IMR-90 (cell line): ENCODE data around the gene MYCBP2. TPM values are rescaled to one million over a fixed set of nuclear protein-coding genes. Genes with fewer than 3 reads are reported as not detected.

Experiments
- ATAC-seq: fragments of 200-7000 bp; cut with Tn5 transposase; 2 replicates; pipeline ENCODE4 v1.9.1; 2020; ENCODE audit warnings: low read depth, mild to moderate bottlenecking, moderate library complexity
- BruUV-seq: library from RNA; stranded (reverse); fragments of 400-500 nt; replicated peaks from 2 replicates; lab custom pipeline; 2021; lab: Mats Ljungman, UMichigan
- CTCF ChIA-PET: fragments of 300-600 bp; formaldehyde crosslinking; extraction: SDS; loops from one replicate; lab custom pipeline; 2021; ENCODE audit warnings: antibody characterized with exemption; lab: Yijun Ruan, JAX
- POLR2A ChIA-PET: fragments of 300-600 bp; sonication (Branson Sonifier 250); formaldehyde crosslinking; loops from one replicate; lab custom pipeline; 2022; ENCODE audit warnings: antibody characterized with exemption; ENCODE audit not compliant: unreplicated experiment; lab: Charles Lee
- DNase-seq: peaks from one replicate; pipeline ENCODE4 v3.0.0; 2013
- H2AFZ ChIP-seq: replicated peaks from 2 replicates; pipeline ENCODE3; 2013; ENCODE audit warnings: low read length, mild to moderate bottlenecking; ENCODE audit not compliant: poor library complexity
- H2AK5ac ChIP-seq: 2 replicates; pipeline ENCODE4 v1.6.1; 2013; ENCODE audit warnings: low read depth, low read length, inconsistent platforms
- H2AK9ac ChIP-seq: replicated peaks from 2 replicates; pipeline ENCODE3; 2013; ENCODE audit warnings: mild to moderate bottlenecking, low read depth, low read length, moderate library complexity; ENCODE audit not compliant: poor library complexity
- H2BK120ac ChIP-seq: 2 replicates; pipeline ENCODE4 v1.6.1; 2013; ENCODE audit warnings: low read depth, low read length, inconsistent platforms
- H2BK15ac ChIP-seq: 3 replicates; pipeline ENCODE4 v1.6.1; 2013; ENCODE audit warnings: low read depth, low read length, inconsistent platforms
- H2BK20ac ChIP-seq: 2 replicates; pipeline ENCODE4 v1.6.1; 2013; ENCODE audit warnings: low read depth, mild to moderate bottlenecking, inconsistent platforms, low read length, moderate library complexity
- H2BK5ac ChIP-seq: 2 replicates; pipeline ENCODE4 v1.6.1; 2013; ENCODE audit warnings: mild to moderate bottlenecking, low read depth, low read length, inconsistent platforms; ENCODE audit not compliant: poor library complexity, severe bottlenecking
- H3K14ac ChIP-seq: replicated peaks from 2 replicates; pipeline ENCODE4 v1.6.1; 2013; ENCODE audit warnings: low read depth, low read length, inconsistent platforms
- H3K18ac ChIP-seq: 2 replicates; pipeline ENCODE4 v1.6.1; 2013; ENCODE audit warnings: low read depth, low read length, control low read depth
- H3K23ac ChIP-seq: 2 replicates; pipeline ENCODE4 v1.6.1; 2013; ENCODE audit warnings: low read depth, low read length, inconsistent platforms
- H3K27ac ChIP-seq: 2 replicates; pipeline ENCODE4 v1.5.1; 2013; ENCODE audit warnings: mild to moderate bottlenecking, control low read depth, low read length; ENCODE audit not compliant: insufficient read depth
- H3K27me3 ChIP-seq: 2 replicates; pipeline ENCODE4 v1.6.1; 2013; ENCODE audit warnings: low read length; ENCODE audit not compliant: control insufficient read depth, insufficient read depth
- H3K36me3 ChIP-seq: 2 replicates; pipeline ENCODE4 v1.6.1; 2013; ENCODE audit warnings: low read length, mixed read lengths; ENCODE audit not compliant: control insufficient read depth, insufficient read depth
- H3K4ac ChIP-seq: 2 replicates; pipeline ENCODE4 v1.6.1; 2013; ENCODE audit warnings: low read depth, low read length, inconsistent platforms
- H3K4me1 ChIP-seq: 2 replicates; pipeline ENCODE4 v1.6.1; 2013; ENCODE audit warnings: low read length, mixed read lengths; ENCODE audit not compliant: control insufficient read depth, insufficient read depth
- H3K4me2 ChIP-seq: 2 replicates; pipeline ENCODE4 v1.6.1; 2013; ENCODE audit warnings: low read depth, mild to moderate bottlenecking, control low read depth, low read length, moderate library complexity
- H3K4me3 ChIP-seq: 2 replicates; pipeline ENCODE4 v1.5.1; 2013; ENCODE audit warnings: low read depth, mild to moderate bottlenecking, control low read depth, low read length, moderate library complexity; ENCODE audit not compliant: insufficient read depth
- H3K56ac ChIP-seq: 2 replicates; pipeline ENCODE4 v1.6.1; 2013; ENCODE audit warnings: low read length, inconsistent platforms; ENCODE audit not compliant: insufficient read depth; ENCODE audit errors: extremely low read depth
- H3K79me1 ChIP-seq, 2 experiments: 2 replicates each; pipeline ENCODE4 v1.6.1; 2013; ENCODE audit warnings: low read length in 2 of 2, inconsistent platforms in 1 of 2, low read depth in 1 of 2
- H3K9ac ChIP-seq: 2 replicates; pipeline ENCODE4 v1.6.1; 2013; ENCODE audit warnings: low read depth, low read length, control low read depth
- H3K9me1 ChIP-seq: 2 replicates; pipeline ENCODE4 v1.6.1; 2013; ENCODE audit warnings: low read length, inconsistent platforms; ENCODE audit not compliant: insufficient read depth
- H3K9me3 ChIP-seq: 2 replicates; pipeline ENCODE4 v1.6.1; 2013; ENCODE audit warnings: low read length; ENCODE audit not compliant: control insufficient read depth, insufficient read depth
- H4K20me1 ChIP-seq: 2 replicates; pipeline ENCODE4 v1.6.1; 2013; ENCODE audit warnings: low read length, inconsistent platforms; ENCODE audit not compliant: insufficient read depth
- H4K5ac ChIP-seq: 2 replicates; pipeline ENCODE4 v1.6.1; 2013; ENCODE audit warnings: mild to moderate bottlenecking, low read depth, low read length, control low read depth
- H4K8ac ChIP-seq, 2 experiments: 2 replicates each; pipeline ENCODE4 v1.6.1; 2013; ENCODE audit warnings: low read depth in 2 of 2, low read length in 2 of 2, control low read depth in 1 of 2, inconsistent platforms in 1 of 2
- H4K91ac ChIP-seq: 2 replicates; pipeline ENCODE4 v1.6.1; 2013; ENCODE audit warnings: low read depth, low read length, inconsistent platforms; ENCODE audit not compliant: insufficient read depth
- BHLHE40 ChIP-seq: fragments of 150-350 bp; IDR thresholded peaks from 2 replicates; pipeline ENCODE4 v1.6.1; 2016; ENCODE audit warnings: mild to moderate bottlenecking, low read depth, low read length
- CHD1 ChIP-seq: IDR thresholded peaks from 2 replicates; pipeline ENCODE4 v1.6.1; 2012; ENCODE audit warnings: low read depth, low read length, improper control_type of control experiment
- MAFK ChIP-seq: IDR thresholded peaks from 2 replicates; pipeline ENCODE4 v1.6.1; 2012; ENCODE audit warnings: low read depth, low read length, improper control_type of control experiment
- MXI1 ChIP-seq: IDR thresholded peaks from 2 replicates; pipeline ENCODE4 v1.6.1; 2012; ENCODE audit warnings: low read depth, mild to moderate bottlenecking, low read length, moderate library complexity, borderline replicate concordance
- NFE2L2 ChIP-seq: fragments of 150-350 bp; IDR thresholded peaks from 2 replicates; pipeline ENCODE4 v1.6.1; 2016; ENCODE audit warnings: low read depth, mild to moderate bottlenecking, low read length
- RAD21 ChIP-seq: IDR thresholded peaks from 2 replicates; pipeline ENCODE4 v1.6.1; 2012; ENCODE audit warnings: low read length, improper control_type of control experiment
- WGBS, 2 experiments: methylation state at CpG; one replicate each; pipeline versions ENCODE4 v1.1.5 to v1.1.7; 2013; ENCODE audit warnings: missing lambda C conversion rate in 2 of 2; ENCODE audit not compliant: insufficient read length in 1 of 2; ENCODE audit errors: extremely low coverage in 2 of 2; 5-methylcytosine and 5-hydroxymethylcytosine counted together
- dilution Hi-C: fragments of 300-500 bp; cut with HindIII; formaldehyde crosslinking; loops from one replicate; pipeline ENCODE4 v1.14.3; 2018; ENCODE audit warnings: low sequenced_read_pairs; ENCODE audit not compliant: unreplicated experiment
- in situ Hi-C: fragments of 300-500 bp; cut with MboI; formaldehyde crosslinking; loops from 3 replicates; pipeline ENCODE4 v1.14.3; 2019; ENCODE audit warnings: low sequenced_read_pairs, inconsistent platforms, mixed read lengths
- intact Hi-C: fragments of 100-400 bp; cut with micrococcal nuclease; formaldehyde crosslinking; loops from 2 replicates; pipeline ENCODE4 v1.10.0; 2022
- polyA plus RNA-seq, 3 experiments: library from polyadenylated mRNA; depleted of rRNA; stranded (reverse); fragments of >200 nt; gene quantifications; 2 replicates each; pipeline ENCODE4 v1.2.3, GENCODE V29; 2012; ENCODE audit warnings: low replicate concordance in 1 of 3
- total RNA-seq: library from RNA; depleted of rRNA; stranded (reverse); fragments of >200 nt; gene quantifications from 2 replicates; pipeline ENCODE4 v1.2.3, GENCODE V29; 2012
- TF ChIP-seq, protein P1 (sequence below): fragments of 150-350 bp; IDR thresholded peaks from 2 replicates; pipeline ENCODE4 v1.6.1; 2017; ENCODE audit warnings: mild to moderate bottlenecking, antibody characterized with exemption, low read length, low read depth

The MYCBP2 gene
- total and polyA plus RNA-seq, 2 of the 4 experiments (the other 2 are of a cell fraction): 20.1 to 43.2 TPM

DNA sequence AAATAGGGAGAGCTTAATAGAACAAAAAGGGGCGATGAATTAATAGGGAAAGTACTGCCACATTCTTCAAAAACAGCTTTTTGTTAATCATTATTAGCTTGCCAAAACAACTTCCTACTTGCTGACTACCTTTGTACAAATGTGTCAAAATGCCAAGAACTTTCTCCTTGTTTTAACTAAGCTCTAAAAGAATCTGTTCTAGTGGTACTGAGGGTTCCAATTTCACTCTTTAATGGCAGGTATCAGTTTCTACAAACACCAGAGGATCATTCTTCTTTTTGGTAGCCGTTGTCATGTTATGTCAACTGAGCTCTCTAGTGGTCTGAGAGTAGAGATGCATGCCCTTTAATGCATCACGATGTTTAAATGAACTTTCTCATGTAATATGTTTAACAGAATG lies 270.5 kb downstream of the MYCBP2 start:
- no peak overlapping the region for H3K18ac ChIP-seq
- peaks cover 27% of the 10 kb centered on the region for H3K36me3 ChIP-seq
- no peak overlapping the region for H2BK120ac ChIP-seq
- H2AK9ac ChIP-seq: no peak overlapping the region
- no peak overlapping the region for H2AK5ac ChIP-seq
- in situ Hi-C loops (no loop called here), intact Hi-C loops (no loop called here), dilution Hi-C loops (no loop called here)
- H2BK20ac ChIP-seq: no peak overlapping the region
- H3K27me3 ChIP-seq: no peaks in the 10 kb centered on the region
- H3K14ac ChIP-seq: no peak overlapping the region
- no peaks in the 10 kb centered on the region for H3K4me1 ChIP-seq
- H2BK15ac ChIP-seq: no peak overlapping the region
- no peak overlapping the region for H3K4me3 ChIP-seq
- H4K20me1 ChIP-seq: no peaks in the 10 kb centered on the region
- ChIA-PET CTCF (interaction anchor here (1.0 kb wide), 1 partner anchor 76 kb away, joined by 4 read pairs; no protein-coding TSS in a partner anchor), POLR2A (no interaction called here)
- no peak overlapping the region for H4K91ac ChIP-seq
- no peak overlapping the region for H3K56ac ChIP-seq
- no peak overlapping the region for H3K9ac ChIP-seq
- no peak overlapping the region for H3K27ac ChIP-seq
- H3K79me1 ChIP-seq: no peaks in the 10 kb centered on the region
- H2BK5ac ChIP-seq: no peak overlapping the region
- BruUV-seq: no TSS peak
- no peak overlapping the region for H3K4ac ChIP-seq
- no peaks in the 10 kb centered on the region for H3K9me3 ChIP-seq
- H4K5ac ChIP-seq: no peak overlapping the region
- no peak overlapping the region for H2AFZ ChIP-seq
- WGBS, 2 experiments: no CpG with 5 or more reads among the region's 3 CpGs
- H3K4me2 ChIP-seq: no peak overlapping the region
- DNase-seq (no peak), ATAC-seq (no peak)
- H3K9me1 ChIP-seq: peaks cover 4% of the 10 kb centered on the region; the same call in 1 of the 2 replicates
- no peak for TF ChIP-seq NFE2L2
- TF ChIP-seq, protein P1, sequence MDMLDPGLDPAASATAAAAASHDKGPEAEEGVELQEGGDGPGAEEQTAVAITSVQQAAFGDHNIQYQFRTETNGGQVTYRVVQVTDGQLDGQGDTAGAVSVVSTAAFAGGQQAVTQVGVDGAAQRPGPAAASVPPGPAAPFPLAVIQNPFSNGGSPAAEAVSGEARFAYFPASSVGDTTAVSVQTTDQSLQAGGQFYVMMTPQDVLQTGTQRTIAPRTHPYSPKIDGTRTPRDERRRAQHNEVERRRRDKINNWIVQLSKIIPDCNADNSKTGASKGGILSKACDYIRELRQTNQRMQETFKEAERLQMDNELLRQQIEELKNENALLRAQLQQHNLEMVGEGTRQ: no peak
- no peak for TF ChIP-seq MXI1
- no peak for TF ChIP-seq CHD1
- no peak for TF ChIP-seq RAD21
- no peak for TF ChIP-seq BHLHE40
- TF ChIP-seq MAFK: no peak
- H3K23ac ChIP-seq: no peak overlapping the region
- no peak overlapping the region for H4K8ac ChIP-seq
